RPMI7951 (cell line): ENCODE results near the gene PLA2R1. TPM values are rescaled to one million over a fixed set of nuclear protein-coding genes. Genes with fewer than 3 reads are reported as not detected.

ENCODE experiments used
- DNase-seq: peaks from one replicate; pipeline ENCODE4 v3.0.0-alpha.2; 2012; ENCODE audit warnings: low read depth
- total RNA-seq: library from RNA; depleted of rRNA; stranded (reverse); fragments of >200 nt; shearing (Covaris generic); gene quantifications from 2 replicates; pipeline ENCODE4 v1.2.3, GENCODE V29; 2014; rRNA removed

Gene PLA2R1
- 6.9 and 7.6 TPM in 2 replicates for total RNA-seq

- peak; percentile 66 for DNase-seq
Observed at GRCh38 chr2:160062292-160063005, at the start of gene PLA2R1. PLA2R1 (minus strand) TSS chr2:160062615; CDS start chr2:160062403, 212 bp downstream.

DNA sequence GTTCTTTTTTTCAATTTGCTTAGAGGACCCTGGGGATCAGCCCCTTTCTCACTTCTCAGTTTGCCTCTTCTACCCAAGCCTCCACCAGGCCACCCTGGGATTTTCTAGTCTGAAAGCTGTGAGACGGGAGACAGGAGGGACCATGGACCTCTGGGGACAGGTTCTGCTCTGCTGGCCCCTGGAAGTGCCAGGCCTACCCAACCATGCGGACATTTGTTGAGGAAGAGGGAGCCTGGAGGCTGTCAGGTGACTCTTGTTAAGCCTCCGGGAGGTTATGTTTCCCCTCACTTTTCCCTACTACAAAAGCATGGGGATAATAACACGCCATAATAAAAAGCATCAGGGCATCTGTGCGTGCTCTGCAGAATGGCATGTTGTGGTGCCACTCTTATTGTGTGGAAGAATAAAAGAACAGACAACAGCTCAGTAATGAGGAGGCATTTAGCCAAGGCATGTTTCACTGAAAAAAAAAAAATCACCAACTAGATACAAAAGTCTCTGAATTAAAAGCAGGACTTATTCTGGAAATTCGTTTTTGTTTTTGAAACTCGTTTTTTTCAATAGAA lies 48.3 kb upstream of the PLA2R1 start:
- no peak for DNase-seq

GRCh38 chr2:160109939-160110673 lies 47.7 kb upstream of the PLA2R1 start:
- peak; percentile 82 for DNase-seq

DNA sequence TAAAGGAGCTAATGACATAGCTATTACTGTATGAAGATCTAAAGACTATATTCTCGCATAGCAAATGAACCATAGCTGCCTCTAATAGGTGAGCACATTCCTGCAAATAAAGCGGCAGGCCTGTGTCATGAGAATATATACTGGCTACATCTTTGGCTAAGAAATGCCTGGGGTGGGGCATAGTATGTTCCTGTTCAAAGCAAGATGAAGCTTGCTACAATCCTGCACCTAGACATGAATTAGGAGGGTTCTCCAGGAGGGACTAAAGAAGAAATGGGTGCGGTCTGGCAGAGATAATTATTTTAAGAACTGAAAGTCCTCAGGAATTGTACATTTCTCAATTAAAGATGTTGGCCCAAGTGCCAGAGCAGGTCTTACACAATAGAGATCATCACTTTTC lies 46.8 kb upstream of the PLA2R1 start:
- no peak for DNase-seq

GRCh38 chr2:160108646-160109045 lies 46.2 kb upstream of the PLA2R1 start:
- no peak for DNase-seq

- no peak for DNase-seq
Observed at GRCh38 chr2:160105366-160105765, 43.0 kb upstream of the PLA2R1 start.

DNA sequence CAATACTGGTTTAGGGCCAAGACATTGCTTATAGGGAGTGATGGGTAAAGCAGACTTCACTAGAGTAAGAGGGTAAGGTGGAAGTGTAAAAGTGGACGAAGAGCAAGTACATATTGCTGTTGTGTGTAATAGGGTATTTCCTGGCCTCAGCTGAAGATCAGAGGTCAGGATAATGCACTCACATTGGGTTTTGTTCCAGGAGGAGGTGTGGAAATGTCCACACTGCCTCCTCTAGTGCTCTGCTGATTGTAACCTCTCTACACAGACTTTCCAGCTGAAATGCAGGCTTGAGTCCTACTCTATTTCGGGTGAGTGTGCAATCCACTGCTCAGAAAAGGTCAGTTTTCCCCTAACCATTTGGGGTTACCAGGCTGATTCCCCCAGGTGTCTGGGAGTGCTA lies 41.7 kb upstream of the PLA2R1 start:
- no peak for DNase-seq

DNA sequence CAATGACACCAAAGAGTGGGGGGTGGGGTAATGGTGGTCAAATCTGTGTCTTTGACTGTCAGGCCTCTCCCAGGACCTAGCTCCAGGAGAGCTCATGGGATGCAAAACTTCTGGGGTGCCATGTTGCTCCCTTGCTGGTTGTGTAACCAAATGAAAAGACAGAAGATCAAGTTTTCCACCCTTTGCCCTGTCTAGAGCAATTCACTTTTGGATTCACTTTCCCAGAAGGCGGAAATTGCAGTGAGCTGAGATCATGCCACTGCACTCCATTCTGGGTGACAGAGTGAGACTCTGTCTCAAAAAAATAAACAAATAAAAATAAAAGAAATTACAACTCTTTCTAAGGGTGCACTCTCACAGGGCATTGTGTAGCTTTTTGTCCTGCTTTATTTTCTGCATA lies 34.9 kb upstream of the PLA2R1 start:
- no peak for DNase-seq

DNA sequence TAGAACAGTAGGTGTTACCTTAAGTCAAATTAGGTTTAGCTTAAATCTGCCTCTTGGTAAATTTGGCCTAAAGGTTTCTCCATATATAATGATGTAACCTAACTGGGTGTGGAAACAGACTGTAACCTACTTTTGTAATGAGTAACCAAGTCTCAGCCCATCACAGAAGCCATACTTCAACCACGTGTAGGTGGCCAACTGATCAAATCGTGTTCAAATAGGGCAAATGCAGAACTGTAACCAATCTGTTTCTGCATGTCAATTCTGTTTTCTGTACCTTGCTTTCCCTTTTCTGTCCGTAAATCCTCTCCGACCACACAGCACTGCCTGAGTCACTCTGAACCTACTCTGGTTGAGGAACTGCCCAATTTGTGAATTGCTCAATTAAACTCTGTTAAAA lies 34.0 kb upstream of the PLA2R1 start:
- no peak for DNase-seq

DNA sequence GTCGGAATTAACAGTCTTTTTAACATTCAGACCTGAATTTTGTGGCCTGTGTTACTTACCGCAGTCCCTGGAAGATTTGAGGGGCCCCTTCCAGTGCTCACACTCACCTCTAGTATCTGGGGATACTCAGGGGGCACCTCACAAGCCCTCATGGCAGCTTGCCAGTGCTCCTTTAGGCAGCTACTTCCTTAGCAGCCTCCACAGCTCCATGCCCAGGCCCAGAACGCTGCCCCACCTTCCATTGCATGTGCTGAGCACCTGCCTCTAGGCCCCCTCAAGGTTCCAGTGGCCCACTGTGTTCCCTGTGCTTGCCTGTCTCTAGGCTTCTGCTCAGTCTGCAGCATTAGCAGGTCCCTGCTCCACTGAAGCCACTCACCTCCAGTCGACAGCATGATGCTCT lies 30.0 kb upstream of the PLA2R1 start:
- no peak for DNase-seq

GRCh38 chr2:160091381-160091780 lies 29.0 kb upstream of the PLA2R1 start:
- DNase-seq, result peak; percentile 60

DNA sequence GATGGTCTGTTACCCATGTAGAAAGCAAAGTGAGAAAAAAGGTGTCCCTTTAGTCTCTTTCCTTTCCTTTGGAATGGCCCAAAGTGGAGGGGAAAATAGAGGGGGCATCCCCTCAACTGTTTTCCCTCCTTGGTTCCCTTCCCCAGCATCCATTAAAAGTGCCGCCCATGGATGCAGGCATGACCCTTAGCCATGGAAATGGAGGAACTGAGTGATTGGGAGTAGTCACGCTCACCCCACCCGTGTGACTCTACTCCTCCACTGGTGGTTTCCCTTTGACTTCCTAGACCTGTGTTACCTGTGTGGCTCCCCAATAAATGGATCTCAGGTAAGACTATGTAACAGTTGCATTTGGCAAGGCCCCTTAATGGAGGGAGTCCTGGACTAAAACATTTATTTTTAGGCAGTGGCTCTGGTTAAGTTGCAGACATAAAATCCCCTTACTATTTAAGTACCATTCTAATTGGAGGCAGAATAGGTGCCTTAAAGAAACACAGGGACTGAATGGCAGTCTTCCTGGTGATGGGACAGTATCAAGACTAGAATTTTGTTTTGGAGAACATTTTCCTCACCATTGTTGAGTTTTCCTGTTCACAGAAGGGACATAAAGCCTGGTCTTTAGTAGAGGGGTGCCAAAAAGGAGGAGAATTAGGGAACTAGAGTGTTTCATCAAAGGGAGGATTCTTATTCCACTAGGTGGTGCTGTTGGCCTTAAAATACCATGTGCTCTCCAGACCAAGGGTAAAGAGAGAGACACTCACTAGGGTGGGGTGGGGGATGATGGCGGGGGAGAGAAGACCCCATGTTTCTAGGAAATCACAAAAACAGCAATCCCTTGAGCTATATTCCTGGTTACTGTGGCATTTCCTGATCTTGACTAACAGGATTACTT lies 25.7 kb upstream of the PLA2R1 start:
- peak; percentile 54 for DNase-seq

GRCh38 chr2:160085662-160086061 lies 23.2 kb upstream of the PLA2R1 start:
- DNase-seq, result no peak

DNA sequence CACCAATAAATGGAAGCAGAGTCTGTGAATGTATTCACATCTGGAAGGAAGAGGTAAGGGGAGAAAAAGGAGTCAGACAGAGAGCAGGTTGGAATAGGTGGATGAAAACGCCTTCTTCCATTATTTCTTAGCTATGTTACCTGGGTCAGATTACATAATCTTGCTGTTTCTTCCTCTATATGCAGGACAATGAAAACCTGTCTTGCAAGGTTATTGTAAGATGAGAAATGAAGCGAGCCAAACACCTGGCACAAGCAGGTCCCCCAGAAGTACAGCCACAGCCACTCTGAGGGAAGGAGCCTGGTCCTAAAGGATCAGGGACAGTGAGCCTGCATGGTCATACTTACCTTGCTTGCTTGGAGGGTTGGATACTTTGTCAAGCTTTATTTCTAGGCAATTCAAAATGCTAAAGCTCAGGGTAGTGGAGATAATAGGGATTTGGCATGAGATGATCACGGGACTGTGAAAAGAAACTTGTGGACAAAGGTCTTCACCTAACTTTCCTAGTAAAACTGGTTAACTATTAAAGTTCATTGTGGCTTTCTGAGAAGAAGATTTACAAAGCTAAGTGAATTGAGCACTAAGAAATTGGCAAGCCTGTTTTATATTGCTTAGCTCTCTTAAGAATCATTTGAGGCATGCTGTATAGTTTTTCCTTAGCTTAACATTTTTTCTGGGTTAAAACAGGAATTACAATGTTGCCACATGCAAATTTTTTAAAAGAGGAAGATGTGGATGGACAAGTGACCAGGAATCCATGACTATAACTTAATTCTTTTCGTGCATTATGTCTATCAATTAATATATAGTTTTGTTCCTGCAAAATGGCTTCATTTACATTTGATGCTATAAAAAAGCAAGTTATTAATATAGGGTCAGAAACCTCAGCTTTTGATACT lies 15.7 kb upstream of the PLA2R1 start:
- no peak for DNase-seq

GRCh38 chr2:160076914-160077313 lies 14.5 kb upstream of the PLA2R1 start:
- no peak for DNase-seq

DNA sequence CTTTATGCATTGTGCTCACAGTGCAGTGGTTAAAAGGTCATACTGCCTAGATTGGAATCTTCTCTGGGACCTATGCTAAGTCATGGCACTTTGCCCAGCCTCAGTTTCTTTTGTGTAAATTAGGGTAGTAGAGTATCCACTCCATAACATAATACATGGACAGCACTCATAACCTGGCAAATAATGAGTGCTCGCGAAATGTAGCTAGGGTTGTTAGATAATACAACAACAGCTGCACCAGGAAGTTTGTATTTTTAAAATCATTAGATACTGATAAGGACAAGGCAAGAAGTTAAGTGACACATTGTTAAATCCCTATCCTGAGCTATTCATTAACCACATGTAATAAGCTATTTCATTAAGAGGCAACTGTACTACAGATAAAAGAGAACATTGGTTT lies 13.8 kb upstream of the PLA2R1 start:
- DNase-seq, result no peak

DNA sequence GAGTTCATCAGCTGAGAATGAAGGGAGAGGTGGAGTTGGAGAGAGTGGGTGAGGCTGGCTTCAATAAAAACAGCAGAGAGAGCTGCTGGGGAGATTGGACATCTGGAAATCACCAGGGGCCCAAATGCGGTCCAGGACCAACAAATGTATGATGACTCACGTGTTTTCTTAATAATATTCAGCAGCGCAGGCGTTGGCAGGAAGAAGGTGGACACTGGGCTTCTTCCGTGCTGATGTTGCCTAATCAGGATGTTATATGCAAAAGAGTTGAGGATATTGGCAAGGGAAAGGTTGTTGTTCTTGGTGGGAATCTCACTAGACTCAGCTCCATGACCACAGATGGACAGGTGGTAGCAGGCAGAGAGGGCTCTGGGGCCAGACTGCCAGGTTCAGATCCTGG lies 12.8 kb upstream of the PLA2R1 start:
- DNase-seq, result peak; percentile 95

DNA sequence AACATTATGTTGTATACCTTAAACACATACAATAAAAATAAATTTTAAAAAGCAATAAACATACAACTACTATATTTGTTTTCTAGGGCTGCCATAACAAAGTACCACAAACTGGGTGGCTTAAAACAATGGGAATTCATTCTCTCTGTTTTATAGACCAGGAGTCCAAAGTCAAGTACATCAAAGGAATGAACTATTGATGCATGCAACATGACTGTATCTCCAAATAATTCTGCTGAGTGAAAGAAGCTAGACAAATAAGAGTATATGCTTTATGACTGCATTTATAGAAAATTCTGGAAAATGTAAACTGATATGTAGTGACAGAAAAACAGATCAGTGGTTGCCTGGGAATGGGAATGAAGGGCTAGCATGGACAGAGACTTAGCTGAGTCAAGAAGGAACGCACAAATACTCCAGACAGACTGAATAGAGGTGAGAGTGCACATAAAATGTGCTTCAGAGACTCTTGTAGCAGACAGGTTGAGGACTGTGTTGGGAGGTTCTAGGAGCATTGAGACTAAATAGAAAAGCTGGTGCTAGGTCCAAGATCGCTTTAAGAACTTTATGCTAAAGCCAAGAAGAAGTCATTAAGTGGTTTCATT lies 11.0 kb upstream of the PLA2R1 start:
- no peak for DNase-seq

DNA sequence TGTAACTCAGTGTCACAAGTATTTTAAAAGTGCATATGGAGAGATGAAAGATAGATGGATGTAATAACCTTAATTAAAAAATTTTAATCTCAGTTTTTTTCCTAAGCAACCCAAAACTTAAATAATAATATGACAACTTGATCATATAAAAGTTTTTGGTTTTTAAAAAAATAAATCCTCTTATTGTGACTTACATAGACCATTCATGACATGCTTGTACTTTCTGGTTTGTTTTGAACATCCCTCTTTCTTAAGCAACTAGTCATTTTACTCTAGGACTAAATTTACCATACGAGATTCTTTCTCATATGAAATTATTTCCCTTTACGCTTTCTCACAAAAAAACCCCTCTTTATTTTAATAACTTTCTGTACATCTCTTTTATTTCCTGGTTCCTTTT lies 6.5 kb upstream of the PLA2R1 start:
- no peak for DNase-seq

- DNase-seq, result no peak
Observed at GRCh38 chr2:160064916-160065315, 2.5 kb upstream of the PLA2R1 start.
